GM10266 (cell line): ENCODE data around the gene AP4E1.

ENCODE experiments used
- DNase-seq: peaks from one replicate; pipeline ENCODE4 v3.0.0; 2012; ENCODE audit errors: extremely low spot score
- TF ChIP-seq, protein P1 (sequence below): IDR thresholded peaks from 2 replicates; pipeline ENCODE4 v1.5.1; 2012; ENCODE audit warnings: mild to moderate bottlenecking, low read depth; ENCODE audit not compliant: control insufficient read depth, insufficient read depth; ENCODE audit errors: missing control alignments

Gene AP4E1

DNA sequence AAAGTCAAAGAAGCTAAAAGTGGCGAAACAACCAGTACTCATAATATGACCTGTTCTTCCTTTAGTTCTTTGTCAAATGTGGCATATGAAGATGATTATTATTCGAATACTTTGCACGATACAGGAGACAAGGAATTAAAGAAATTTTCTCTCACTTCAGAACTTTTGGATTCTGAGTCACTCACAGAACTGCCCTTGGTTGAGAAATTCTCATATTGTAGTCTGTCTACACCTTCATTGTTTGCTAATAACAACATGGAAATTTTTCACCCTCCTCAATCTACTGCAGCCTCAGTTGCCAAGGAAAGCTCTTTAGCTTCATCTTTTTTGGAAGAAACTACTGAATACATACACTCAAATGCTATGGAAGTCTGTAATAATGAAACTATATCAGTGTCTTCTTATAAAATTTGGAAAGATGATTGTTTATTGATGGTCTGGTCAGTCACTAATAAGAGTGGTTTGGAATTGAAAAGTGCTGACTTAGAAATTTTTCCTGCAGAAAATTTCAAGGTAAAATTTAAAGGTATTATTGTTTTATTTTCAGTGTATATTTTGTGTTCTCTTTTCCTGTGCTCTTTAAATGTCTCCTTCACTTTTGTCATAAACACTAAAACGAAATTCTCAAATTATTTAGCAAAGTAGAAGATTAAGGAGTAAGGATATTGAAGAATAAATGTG, 89.0 kb downstream of the AP4E1 start:
- TF ChIP-seq, protein P1, sequence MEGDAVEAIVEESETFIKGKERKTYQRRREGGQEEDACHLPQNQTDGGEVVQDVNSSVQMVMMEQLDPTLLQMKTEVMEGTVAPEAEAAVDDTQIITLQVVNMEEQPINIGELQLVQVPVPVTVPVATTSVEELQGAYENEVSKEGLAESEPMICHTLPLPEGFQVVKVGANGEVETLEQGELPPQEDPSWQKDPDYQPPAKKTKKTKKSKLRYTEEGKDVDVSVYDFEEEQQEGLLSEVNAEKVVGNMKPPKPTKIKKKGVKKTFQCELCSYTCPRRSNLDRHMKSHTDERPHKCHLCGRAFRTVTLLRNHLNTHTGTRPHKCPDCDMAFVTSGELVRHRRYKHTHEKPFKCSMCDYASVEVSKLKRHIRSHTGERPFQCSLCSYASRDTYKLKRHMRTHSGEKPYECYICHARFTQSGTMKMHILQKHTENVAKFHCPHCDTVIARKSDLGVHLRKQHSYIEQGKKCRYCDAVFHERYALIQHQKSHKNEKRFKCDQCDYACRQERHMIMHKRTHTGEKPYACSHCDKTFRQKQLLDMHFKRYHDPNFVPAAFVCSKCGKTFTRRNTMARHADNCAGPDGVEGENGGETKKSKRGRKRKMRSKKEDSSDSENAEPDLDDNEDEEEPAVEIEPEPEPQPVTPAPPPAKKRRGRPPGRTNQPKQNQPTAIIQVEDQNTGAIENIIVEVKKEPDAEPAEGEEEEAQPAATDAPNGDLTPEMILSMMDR, result no peak
- DNase-seq, result no peak

DNA sequence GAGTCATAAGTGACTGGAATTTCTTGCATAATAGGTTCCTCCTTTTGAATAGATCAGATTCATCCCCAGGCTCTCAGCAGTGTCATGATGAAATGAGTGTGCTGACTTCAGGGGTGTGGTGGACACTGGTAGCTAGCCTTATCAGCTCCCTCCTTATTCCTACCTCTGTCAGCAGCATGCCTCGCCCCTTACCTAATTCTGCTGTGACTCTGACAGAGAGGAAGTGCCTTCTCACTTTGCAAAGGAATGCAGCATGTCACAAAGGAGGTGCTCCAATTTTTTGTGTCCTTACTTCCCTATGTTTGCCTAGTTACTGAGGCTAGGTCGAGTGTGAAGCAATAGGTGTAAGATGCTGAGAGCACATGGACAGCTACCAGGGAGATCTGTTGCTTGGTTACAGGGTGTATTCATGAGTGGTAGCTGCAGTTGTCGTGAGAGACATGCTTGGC, 95.6 kb downstream of the AP4E1 start:
- no peak for DNase-seq
- TF ChIP-seq, protein P1, result no peak

DNA sequence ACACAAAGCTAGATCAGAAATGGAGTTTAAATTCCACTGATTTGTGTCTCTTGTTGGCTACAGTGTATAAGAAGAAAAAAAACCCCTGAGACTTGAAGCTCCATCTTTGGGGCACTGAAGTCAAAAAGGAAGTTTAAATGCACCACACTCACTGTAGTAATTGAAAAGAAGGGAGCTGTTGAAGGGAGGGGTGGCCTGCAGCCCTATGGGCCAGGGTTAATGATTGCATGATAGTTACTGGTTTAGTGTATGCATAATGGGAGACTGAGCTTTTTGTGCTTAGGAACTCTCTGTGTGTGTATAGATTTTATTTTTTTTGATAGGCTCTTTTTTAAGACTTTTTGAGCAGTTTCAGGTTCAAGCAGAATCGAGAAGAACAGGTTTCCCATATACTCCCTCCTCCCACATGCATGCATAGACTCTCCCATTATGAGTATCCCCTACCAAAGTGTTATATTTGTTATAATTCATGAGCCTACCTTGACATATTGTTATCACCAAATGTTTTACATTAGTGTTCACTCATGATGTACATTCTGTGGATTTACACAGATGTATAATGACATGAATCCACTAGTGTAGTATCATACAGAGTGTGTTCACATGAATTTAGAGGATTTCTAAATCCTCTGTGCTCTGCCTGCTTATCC, 98.0 kb downstream of the AP4E1 start:
- TF ChIP-seq, protein P1, result no peak
- DNase-seq, result no peak

GRCh38 chr15:51007131-51007666, 98.7 kb downstream of the AP4E1 start:
- no peak for DNase-seq
- TF ChIP-seq, protein P1, result no peak

DNA sequence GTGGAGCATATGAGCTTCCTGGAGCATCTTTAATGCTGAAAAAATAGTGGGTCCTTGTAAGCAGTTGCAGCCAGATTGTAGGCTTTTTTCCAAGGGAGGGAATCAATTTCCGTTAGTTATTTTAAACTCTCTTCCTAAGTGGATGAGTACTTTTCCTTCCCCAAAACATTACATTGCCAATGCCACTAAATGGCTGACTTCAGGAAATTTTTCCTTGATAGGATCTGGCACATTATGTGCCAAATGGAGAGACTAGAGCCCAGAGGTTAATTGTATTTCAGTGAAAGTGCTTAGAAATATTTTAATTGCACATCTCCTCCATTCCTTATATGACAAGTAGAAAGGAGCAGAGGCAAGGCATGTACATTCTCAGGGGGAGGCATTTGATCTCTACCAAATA, 102.7 kb downstream of the AP4E1 start:
- no peak for DNase-seq
- TF ChIP-seq, protein P1, result no peak

- TF ChIP-seq, protein P1, result no peak
These were observed 108.1 kb downstream of the AP4E1 start for GRCh38 chr15:51016615-51017014.

GRCh38 chr15:51022206-51022605, 113.7 kb downstream of the AP4E1 start:
- TF ChIP-seq, protein P1, result no peak
- DNase-seq, result no peak

More at GRCh38 chr15:51016615-51017014, 108.1 kb downstream of the AP4E1 start:
- no peak for DNase-seq
